Measurements from ENCODE around the gene VTI1A.

DNA sequence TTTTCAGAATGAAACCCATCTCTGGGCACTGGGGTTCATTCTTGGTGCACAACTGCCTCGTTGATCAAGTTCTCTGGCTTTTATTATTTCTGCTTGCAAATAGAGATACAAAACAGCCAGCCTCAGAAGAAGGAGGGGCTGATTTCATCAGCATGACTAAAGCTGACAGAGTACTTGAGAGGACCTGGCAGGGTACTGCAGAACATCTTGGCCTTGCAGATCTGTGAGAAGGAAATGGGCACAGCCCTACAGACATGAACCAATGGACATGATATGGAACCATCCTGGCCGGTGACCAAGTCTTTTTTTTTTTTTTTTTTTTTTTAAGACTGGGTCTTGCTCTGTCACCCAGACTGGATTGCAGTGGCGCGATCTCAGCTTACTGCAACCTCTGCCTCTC is 240.6 kb downstream of the VTI1A start:
- no peak for TF ChIP-seq POLR2A (IDR thresholded peaks at IDR 0.05; ENCODE audit: low read length)
- TF ChIP-seq GATA1 (IDR thresholded peaks at IDR 0.05; ENCODE audit: low read depth, low read length) = no peak

Measured in erythroblast (primary cell).